Activated CD4-positive, CD25-positive, alpha-beta regulatory T cell treated with anti-CD3 and anti-CD28 coated beads, Interleukin-2, amount 50 U/mL, for 72 hours (primary cell): ENCODE measurements around the gene SEPHS2.
"Not testable (repeated sequence)": the region's sequence is repeated elsewhere in the genome, so short reads cannot be mapped to it uniquely, and the experiment has no call there.

ENCODE experiments used
- DNase-seq: peaks from one replicate; pipeline ENCODE4 v3.0.0; 2021

The SEPHS2 gene

GRCh38 chr16:30461426-30461825, 15.8 kb upstream of the SEPHS2 start:
- DNase-seq = not testable (repeated sequence)

GRCh38 chr16:30459456-30459855, 13.8 kb upstream of the SEPHS2 start:
- DNase-seq = no peak

- DNase-seq = peak; percentile 81
Measured at GRCh38 chr16:30458561-30459394, 13.1 kb upstream of the SEPHS2 start.

GRCh38 chr16:30457743-30458560, 12.3 kb upstream of the SEPHS2 start:
- no peak for DNase-seq

GRCh38 chr16:30457256-30457655, 11.6 kb upstream of the SEPHS2 start:
- DNase-seq = no peak

GRCh38 chr16:30456302-30456701, 10.6 kb upstream of the SEPHS2 start:
- DNase-seq = no peak

- DNase-seq = not testable (repeated sequence)
Measured at GRCh38 chr16:30452709-30453580, 7.3 kb upstream of the SEPHS2 start.

GRCh38 chr16:30449116-30449435, 3.4 kb upstream of the SEPHS2 start:
- no peak for DNase-seq

GRCh38 chr16:30447512-30448226, 2.0 kb upstream of the SEPHS2 start:
- no peak for DNase-seq

- no peak for DNase-seq
Measured at GRCh38 chr16:30446203-30446595, 525 bp upstream of the SEPHS2 start.

GRCh38 chr16:30445149-30445407, 596 bp downstream of the SEPHS2 start:
- DNase-seq = no peak

GRCh38 chr16:30444231-30445148, 1.2 kb downstream of the SEPHS2 start:
- DNase-seq = no peak

GRCh38 chr16:30443631-30444030, 2.0 kb downstream of the SEPHS2 start:
- no peak for DNase-seq

- DNase-seq = no peak
Measured at GRCh38 chr16:30439720-30440348, 5.8 kb downstream of the SEPHS2 start.

- DNase-seq = no peak
Measured at GRCh38 chr16:30438835-30439234, 6.8 kb downstream of the SEPHS2 start.

GRCh38 chr16:30437511-30438046, 8.1 kb downstream of the SEPHS2 start:
- no peak for DNase-seq

- DNase-seq = no peak
Measured at GRCh38 chr16:30434852-30435251, 10.8 kb downstream of the SEPHS2 start.

- no peak for DNase-seq
Measured at GRCh38 chr16:30430428-30430970, 15.2 kb downstream of the SEPHS2 start.

GRCh38 chr16:30429678-30430427, 15.8 kb downstream of the SEPHS2 start, which contains the start of gene DCTPP1:
TSS of gene DCTPP1 (minus strand) at chr16:30430030. CDS start at chr16:30429980, 50 bp downstream.
- peak; percentile 91 for DNase-seq

GRCh38 chr16:30429418-30429677, 16.3 kb downstream of the SEPHS2 start:
- DNase-seq = no peak
